ENCODE data around the gene ZNF804A.

ZNF804A gene

GRCh38 chr2:184920451-184920965, 322.2 kb downstream of the ZNF804A start:
- POLR2A ChIA-PET = no interaction called here
- DNase-seq (ENCODE audit: low read depth, low spot score) = no peak
- no peak overlapping the region for H3K4me3 ChIP-seq (ENCODE audit: low read depth, low read length)
- CTCF ChIA-PET = no interaction called here
- no peak for TF ChIP-seq CTCF (IDR thresholded peaks at IDR 0.05; ENCODE audit: insufficient read depth, low read length, missing control alignments)

GRCh38 chr2:184921676-184922075, 323.3 kb downstream of the ZNF804A start:
- no peak overlapping the region for H3K4me3 ChIP-seq (ENCODE audit: low read depth, low read length)
- POLR2A ChIA-PET = no interaction called here
- DNase-seq (ENCODE audit: low read depth, low spot score) = no peak
- CTCF ChIA-PET = no interaction called here
- TF ChIP-seq CTCF (IDR thresholded peaks at IDR 0.05; ENCODE audit: insufficient read depth, low read length, missing control alignments) = no peak

- no peak overlapping the region for H3K4me3 ChIP-seq (ENCODE audit: low read depth, low read length)
- CTCF ChIA-PET = no interaction called here
- POLR2A ChIA-PET = no interaction called here
- TF ChIP-seq CTCF (IDR thresholded peaks at IDR 0.05; ENCODE audit: insufficient read depth, low read length, missing control alignments) = no peak
- DNase-seq (ENCODE audit: low read depth, low spot score) = no peak
Measured at GRCh38 chr2:184923751-184924150, 325.4 kb downstream of the ZNF804A start.

GRCh38 chr2:184927040-184927439, 328.7 kb downstream of the ZNF804A start:
- DNase-seq (ENCODE audit: low read depth, low spot score) = no peak
- POLR2A ChIA-PET = no interaction called here
- H3K4me3 ChIP-seq (ENCODE audit: low read depth, low read length) = no peak overlapping the region
- CTCF ChIA-PET = no interaction called here
- TF ChIP-seq CTCF (IDR thresholded peaks at IDR 0.05; ENCODE audit: insufficient read depth, low read length, missing control alignments) = no peak

GRCh38 chr2:184936761-184937160, 338.4 kb downstream of the ZNF804A start:
- ChIA-PET CTCF (no interaction called here), POLR2A (no interaction called here)
- no peak for TF ChIP-seq CTCF (IDR thresholded peaks at IDR 0.05; ENCODE audit: insufficient read depth, low read length, missing control alignments)
- no peak for DNase-seq (ENCODE audit: low read depth, low spot score)
- H3K4me3 ChIP-seq (ENCODE audit: low read depth, low read length) = no peak overlapping the region

GRCh38 chr2:184938221-184938985, 340.1 kb downstream of the ZNF804A start:
- POLR2A ChIA-PET = no interaction called here
- DNase-seq (ENCODE audit: low read depth, low spot score) = no peak
- no peak for TF ChIP-seq CTCF (IDR thresholded peaks at IDR 0.05; ENCODE audit: insufficient read depth, low read length, missing control alignments)
- H3K4me3 ChIP-seq (ENCODE audit: low read depth, low read length) = no peak overlapping the region
- CTCF ChIA-PET = no interaction called here

Measured in AG04449 (cell line).